K562 (cell line): ENCODE data around the gene INHBE. TPM values are rescaled to one million over a fixed set of nuclear protein-coding genes. Genes with fewer than 3 reads are reported as not detected.
A peak's percentile ranks its signal among the peaks of the same experiment; 100 is the strongest.

Experiments
- BCLAF1 ChIP-seq, 2 experiments: fragments of 450-650 bp in 1 of 2; IDR thresholded peaks; 2 replicates each; pipeline ENCODE4 v1.6.1; 2011 to 2017; ENCODE audit warnings: low read depth in 2 of 2, antibody characterized with exemption in 1 of 2, borderline replicate concordance in 1 of 2, low read length in 1 of 2, mild to moderate bottlenecking in 1 of 2, mixed read lengths in 1 of 2; ENCODE audit not compliant: control insufficient read depth in 1 of 2
- E2F5 ChIP-seq: sonication (generic); formaldehyde crosslinking; IDR thresholded peaks from 2 replicates; pipeline ENCODE4 v1.8.0; 2022; ENCODE audit warnings: mild to moderate bottlenecking, missing genetic modification reagents
- POLR2G ChIP-seq: fragments of 200-400 bp; formaldehyde crosslinking; IDR thresholded peaks from 2 replicates; pipeline ENCODE4 v1.6.1; 2017; ENCODE audit warnings: low read depth, mild to moderate bottlenecking, antibody characterized with exemption, low read length, moderate library complexity
- ZFPM2 ChIP-seq: fragments of 250-450 bp; sonication (Bioruptor Pico); IDR thresholded peaks from 2 replicates; pipeline ENCODE4 v1.5.1; 2022; ENCODE audit warnings: mild to moderate bottlenecking
- ZNF280B ChIP-seq: fragments of 250-450 bp; sonication (Bioruptor Pico); IDR thresholded peaks from 2 replicates; pipeline ENCODE4 v1.5.1; 2021; ENCODE audit warnings: mild to moderate bottlenecking
- polyA plus RNA-seq, 8 experiments: library from polyadenylated mRNA; depleted of rRNA in 4 of 8; stranded (reverse) in 5 of 8; unstranded in 3 of 8; fragments of >200 nt; fragmentation: Nextera tagmentation in 2 of 8; fragmentation: Illumina TruSeq in 1 of 8; extraction: Ambion mirVana in 2 of 8; extraction: Trizol in 1 of 8; gene quantifications; 2 replicates each; pipeline versions ENCODE4 v1.2.1 to v1.2.3, GENCODE V29; 2011 to 2014; ENCODE audit warnings: inconsistent platforms in 1 of 8, missing spikeins in 1 of 8
- total RNA-seq, 7 experiments: library from RNA; depleted of rRNA in 6 of 7; stranded (reverse); fragments of >200 nt in 6 of 7; fragmentation: Illumina TruSeq in 2 of 7; extraction: Trizol in 2 of 7; gene quantifications; 2 replicates each; pipeline versions ENCODE4 v1.2.1 to v1.2.3, GENCODE V29; 2011 to 2021; ENCODE audit warnings: low replicate concordance in 1 of 7

INHBE gene
- total and polyA plus RNA-seq, 9 of the 15 experiments (the other 6 are each of a cell fraction or from before 2014, with no cell fraction given) = 0.94 to 9.9 (median 7.3) TPM

- no peak for TF ChIP-seq E2F5 (CRISPR knock-in tag)
- no peak for TF ChIP-seq BCLAF1 (IDR thresholded peaks at IDR 0.05; ENCODE audit: borderline replicate concordance in 1 of 2, control insufficient read depth in 1 of 2, low read depth in 2 of 2, low read length in 1 of 2)
- TF ChIP-seq POLR2G = peak; percentile 17; the same call in 1 of the 2 replicates
- TF ChIP-seq ZNF280B (CRISPR knock-in tag) = no peak
- no peak for TF ChIP-seq ZFPM2 (CRISPR knock-in tag)
These were observed 6.3 kb downstream of the INHBE start (continued) for GRCh38 chr12:57461276-57461916.
